ENCODE measurements around the gene PCBP3. TPM values are rescaled to one million over a fixed set of nuclear protein-coding genes. Genes with fewer than 3 reads are reported as not detected.
A peak's percentile ranks its signal among the peaks of the same experiment; 100 is the strongest.

Gene PCBP3
- total and polyA plus RNA-seq, 2 donors = 4.3 to 4.6 TPM

DNA sequence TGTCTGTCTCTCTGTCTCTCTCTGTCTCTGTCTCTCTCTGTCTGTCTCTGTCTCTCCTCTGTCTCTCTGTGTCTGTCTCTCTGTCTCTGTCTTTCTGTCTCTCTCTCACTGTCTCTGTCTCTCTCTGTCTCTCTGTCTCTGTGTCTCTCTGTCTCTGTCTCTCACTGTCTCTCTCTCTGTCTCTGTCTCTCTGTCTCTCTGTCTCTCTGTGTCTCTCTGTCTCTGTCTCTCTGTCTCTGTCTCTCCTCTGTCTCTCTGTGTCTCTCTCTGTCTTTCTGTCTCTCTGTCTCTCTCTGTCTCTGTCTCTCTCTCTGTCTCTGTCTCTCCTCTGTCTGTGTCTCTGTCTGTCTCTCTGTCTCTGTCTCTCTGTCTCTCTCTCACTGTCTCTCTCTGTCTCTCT is 337.2 kb downstream of the PCBP3 start:
- DNase-seq (ENCODE audit: extremely low spot score) = no peak
- H3K36me3 ChIP-seq (ENCODE audit: insufficient read depth) = no peaks in the 10 kb centered on the region
- H3K4me1 ChIP-seq (ENCODE audit: insufficient read depth) = no peaks in the 10 kb centered on the region
- H3K27ac ChIP-seq (ENCODE audit: low read depth) = peak overlapping the region; percentile 56
- H3K4me3 ChIP-seq (ENCODE audit: low read depth, low read length) = peak overlapping the region; percentile 34

DNA sequence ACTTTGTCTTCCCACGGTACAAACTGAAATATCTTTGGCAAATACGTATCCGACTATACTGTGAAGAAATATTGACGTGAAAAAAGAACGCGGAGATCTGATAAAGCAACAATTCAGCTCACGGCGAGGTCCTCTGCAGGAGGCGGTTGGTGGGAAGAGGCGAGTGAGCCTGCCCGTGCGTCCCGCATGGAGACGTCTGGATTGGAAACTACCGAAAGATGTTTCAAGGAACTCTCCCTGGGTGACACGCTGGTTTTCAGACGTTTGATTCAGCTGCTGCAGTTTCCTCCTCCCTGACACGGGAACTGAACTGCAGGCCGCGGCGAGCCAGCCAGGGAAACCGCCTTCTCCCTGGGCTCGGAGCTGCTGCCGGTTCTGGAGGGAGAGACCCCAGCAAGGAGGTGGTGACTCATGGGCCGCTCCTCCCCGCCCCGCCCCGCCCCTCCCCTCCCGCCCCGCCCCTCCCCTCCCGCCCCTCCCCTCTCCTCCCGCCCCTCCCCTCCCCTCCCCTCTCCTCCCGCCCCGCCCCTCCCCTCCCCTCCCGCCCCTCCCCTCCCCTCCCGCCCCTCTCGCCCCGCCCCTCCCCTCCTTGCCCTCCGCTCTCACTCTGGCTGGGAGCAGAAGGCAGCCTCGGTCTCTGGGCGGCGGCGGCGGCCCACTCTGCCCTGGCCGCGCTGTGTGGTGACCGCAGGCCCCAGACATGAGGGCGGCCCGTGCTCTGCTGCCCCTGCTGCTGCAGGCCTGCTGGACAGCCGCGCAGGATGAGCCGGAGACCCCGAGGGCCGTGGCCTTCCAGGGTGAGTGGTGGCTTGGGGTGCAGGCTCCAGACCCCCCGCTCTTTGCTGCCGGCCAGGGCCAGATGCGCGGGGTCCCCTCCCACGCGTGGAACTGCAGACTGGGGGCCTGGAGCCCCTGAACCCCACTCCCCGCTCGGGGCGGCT is 337.9 kb downstream of the PCBP3 start, which contains the start of gene COL6A1:
TSS of gene COL6A1 (plus strand) at position 620 of the 941 bp plus-strand sequence. CDS start at position 701, 81 bp downstream.
- 2% methylated on average over 52 of the region's 63 CpGs for WGBS
- Histone ChIP-seq H3K36me3 (ENCODE audit: insufficient read depth) (no peaks in the 10 kb centered on the region), H3K27ac (ENCODE audit: low read depth) (peak within 1 kb of the TSS; percentile 87), H3K4me1 (ENCODE audit: insufficient read depth) (no peaks in the 10 kb centered on the region), H3K4me3 (ENCODE audit: low read depth, low read length) (peak within 1 kb of the TSS; percentile 76)
- no peak for DNase-seq (ENCODE audit: extremely low spot score)

DNA sequence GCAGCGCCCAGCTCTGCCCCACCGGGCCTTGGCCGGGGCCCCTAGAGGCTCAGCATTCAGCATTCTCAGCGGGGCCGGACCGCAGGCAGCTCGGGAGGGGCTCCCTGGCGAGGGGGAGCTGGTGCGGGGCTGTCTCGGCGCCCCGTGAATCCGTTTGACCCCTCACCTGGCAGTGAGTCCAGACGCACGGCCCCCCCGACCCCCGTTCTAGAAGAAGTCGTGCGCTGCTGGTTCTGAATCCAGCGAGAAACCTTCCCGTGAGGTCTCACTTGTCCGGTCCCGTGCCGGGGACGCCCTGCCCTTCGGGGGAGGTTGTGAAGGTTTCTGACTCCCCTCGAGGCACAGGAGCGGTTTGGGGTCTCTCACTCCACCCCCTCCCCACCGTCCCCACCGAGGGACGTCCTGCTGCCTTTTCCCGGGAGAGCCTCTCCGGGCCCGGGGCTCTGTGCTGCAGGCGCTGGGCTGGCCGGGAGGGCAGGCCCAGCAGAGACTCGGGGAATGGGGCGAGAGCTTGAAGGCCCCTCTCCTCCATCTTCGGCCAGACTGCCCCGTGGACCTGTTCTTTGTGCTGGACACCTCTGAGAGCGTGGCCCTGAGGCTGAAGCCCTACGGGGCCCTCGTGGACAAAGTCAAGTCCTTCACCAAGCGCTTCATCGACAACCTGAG is 338.7 kb downstream of the PCBP3 start:
- no peaks in the 10 kb centered on the region for H3K36me3 ChIP-seq (ENCODE audit: insufficient read depth)
- peak overlapping the region; percentile 76 for H3K4me3 ChIP-seq (ENCODE audit: low read depth, low read length)
- peak overlapping the region; percentile 87 for H3K27ac ChIP-seq (ENCODE audit: low read depth)
- 1% methylated on average over 45 of the region's 45 CpGs for WGBS
- H3K4me1 ChIP-seq (ENCODE audit: insufficient read depth) = no peaks in the 10 kb centered on the region
- no peak for DNase-seq (ENCODE audit: extremely low spot score)

DNA sequence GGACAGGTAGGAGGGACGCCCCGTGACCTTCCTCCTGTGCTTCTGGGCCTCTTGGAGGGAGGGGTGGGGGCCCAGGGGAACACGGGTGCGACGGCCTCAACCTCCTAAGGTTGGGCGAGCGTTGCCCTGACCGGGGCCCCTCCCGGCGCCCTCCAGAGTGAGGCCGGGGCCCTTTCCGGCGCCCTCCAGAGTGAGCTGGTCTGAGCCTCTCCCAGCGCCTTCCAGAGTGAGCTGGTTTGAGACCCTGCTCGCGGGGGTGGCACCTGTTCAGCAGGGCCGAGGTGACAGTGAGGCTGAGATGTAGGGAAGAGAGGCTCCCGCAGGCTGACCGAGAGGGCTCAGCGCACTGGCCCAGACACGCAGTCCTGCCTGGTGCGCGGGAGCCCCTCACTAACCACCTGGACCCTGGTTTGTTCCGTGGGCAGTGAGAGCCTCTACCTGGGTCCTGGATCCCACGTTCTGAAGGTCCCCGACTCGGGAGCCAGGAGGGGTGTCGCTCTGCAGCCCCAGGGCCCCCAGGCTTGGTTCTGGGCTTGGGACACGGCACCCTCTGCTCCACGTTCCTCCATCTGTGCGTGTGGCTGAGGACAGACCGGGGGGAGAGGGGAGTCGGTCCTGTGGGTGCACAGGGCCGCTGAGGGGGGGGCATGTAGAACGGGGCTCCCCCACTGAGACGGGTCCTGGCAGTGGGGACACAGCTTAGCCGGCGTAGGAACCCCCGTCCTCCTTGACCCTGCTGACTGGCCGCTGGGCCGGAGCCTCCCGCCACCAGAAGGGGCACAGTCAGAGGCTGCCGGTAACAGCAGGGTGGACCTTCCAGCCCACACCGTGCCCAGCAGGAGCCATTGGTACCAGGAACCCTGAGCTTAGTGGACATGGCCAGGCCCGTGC is 339.5 kb downstream of the PCBP3 start:
- peak overlapping the region; percentile 87 for H3K27ac ChIP-seq (ENCODE audit: low read depth)
- 16% methylated on average over 45 of the region's 45 CpGs for WGBS
- no peaks in the 10 kb centered on the region for H3K36me3 ChIP-seq (ENCODE audit: insufficient read depth)
- peak overlapping the region; percentile 76 for H3K4me3 ChIP-seq (ENCODE audit: low read depth, low read length)
- DNase-seq (ENCODE audit: extremely low spot score) = no peak
- no peaks in the 10 kb centered on the region for H3K4me1 ChIP-seq (ENCODE audit: insufficient read depth)

DNA sequence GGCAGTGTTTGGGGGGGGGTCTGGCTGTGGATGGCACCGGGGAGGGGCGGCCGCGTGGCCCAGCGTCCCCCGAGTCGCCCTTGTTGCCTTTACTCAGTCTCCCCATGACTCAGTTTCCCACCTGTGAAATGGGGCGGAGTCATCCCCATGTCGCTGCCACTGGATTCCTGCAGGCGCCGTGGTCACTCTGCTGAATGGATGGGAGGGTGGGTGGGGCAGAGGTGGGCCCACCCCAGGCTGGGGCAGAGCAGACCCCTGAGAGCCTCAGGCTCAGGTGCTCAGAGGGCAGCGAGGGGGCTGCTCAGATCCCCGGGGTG is 340.1 kb downstream of the PCBP3 start:
- Histone ChIP-seq H3K27ac (ENCODE audit: low read depth) (no peak overlapping the region), H3K4me1 (ENCODE audit: insufficient read depth) (no peaks in the 10 kb centered on the region), H3K4me3 (ENCODE audit: low read depth, low read length) (peak overlapping the region; percentile 76), H3K36me3 (ENCODE audit: insufficient read depth) (no peaks in the 10 kb centered on the region)
- WGBS = 49% methylated on average over 13 of the region's 13 CpGs
- no peak for DNase-seq (ENCODE audit: extremely low spot score)

DNA sequence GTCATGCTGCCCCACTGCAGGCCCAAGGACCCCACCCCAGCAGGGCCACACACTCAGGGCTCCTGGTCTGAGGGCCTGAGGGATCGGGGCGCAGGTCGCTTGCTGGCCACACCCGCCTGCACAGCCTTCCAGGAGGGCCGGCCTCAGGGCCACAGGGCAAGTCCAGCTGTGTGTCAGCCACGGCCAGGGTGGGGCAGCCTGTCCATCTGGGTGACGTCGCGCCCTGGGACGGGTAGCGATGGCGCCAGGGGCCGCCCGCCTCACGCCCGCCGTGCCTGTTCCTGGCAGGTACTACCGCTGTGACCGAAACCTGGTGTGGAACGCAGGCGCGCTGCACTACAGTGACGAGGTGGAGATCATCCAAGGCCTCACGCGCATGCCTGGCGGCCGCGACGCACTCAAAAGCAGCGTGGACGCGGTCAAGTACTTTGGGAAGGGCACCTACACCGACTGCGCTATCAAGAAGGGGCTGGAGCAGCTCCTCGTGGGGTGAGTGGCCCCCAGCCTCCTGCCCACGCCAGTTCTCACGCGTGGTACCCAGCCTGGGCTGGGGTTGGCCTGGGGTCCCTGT is 340.5 kb downstream of the PCBP3 start:
- H3K27ac ChIP-seq (ENCODE audit: low read depth) = peak overlapping the region; percentile 82
- 64% methylated on average over 38 of the region's 38 CpGs for WGBS
- no peak for DNase-seq (ENCODE audit: extremely low spot score)
- H3K4me1 ChIP-seq (ENCODE audit: insufficient read depth) = no peaks in the 10 kb centered on the region
- H3K36me3 ChIP-seq (ENCODE audit: insufficient read depth) = no peaks in the 10 kb centered on the region
- H3K4me3 ChIP-seq (ENCODE audit: low read depth, low read length) = peak overlapping the region; percentile 76

DNA sequence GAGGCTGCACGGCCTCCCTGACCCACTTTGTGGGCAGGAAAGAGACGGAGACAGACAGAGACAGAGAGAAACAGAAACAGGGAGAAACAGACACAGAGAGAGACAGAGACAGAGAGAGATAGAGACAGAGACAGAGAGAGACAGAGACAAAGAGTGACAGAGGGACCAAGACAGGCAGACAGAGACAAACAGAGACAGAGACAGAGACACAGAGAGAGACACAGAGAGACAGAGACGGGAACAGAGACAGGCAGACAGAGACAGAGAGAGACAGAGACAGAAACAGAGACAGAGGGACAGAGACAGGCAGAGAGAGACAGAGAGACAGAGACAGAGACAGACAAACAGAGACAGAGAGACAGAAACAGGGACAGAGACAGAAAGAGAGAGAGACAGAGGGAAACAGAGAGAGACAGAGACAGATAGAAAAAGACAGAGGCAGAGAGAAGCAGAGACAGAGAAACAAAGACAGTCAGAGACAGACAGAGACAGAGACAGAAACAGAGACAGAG is 341.1 kb downstream of the PCBP3 start:
- H3K4me1 ChIP-seq (ENCODE audit: insufficient read depth) = no peaks in the 10 kb centered on the region
- 62% methylated on average over 3 of the region's 3 CpGs for WGBS
- no peak overlapping the region for H3K4me3 ChIP-seq (ENCODE audit: low read depth, low read length)
- H3K27ac ChIP-seq (ENCODE audit: low read depth) = peak overlapping the region; percentile 82
- H3K36me3 ChIP-seq (ENCODE audit: insufficient read depth) = no peaks in the 10 kb centered on the region
- no peak for DNase-seq (ENCODE audit: extremely low spot score)

DNA sequence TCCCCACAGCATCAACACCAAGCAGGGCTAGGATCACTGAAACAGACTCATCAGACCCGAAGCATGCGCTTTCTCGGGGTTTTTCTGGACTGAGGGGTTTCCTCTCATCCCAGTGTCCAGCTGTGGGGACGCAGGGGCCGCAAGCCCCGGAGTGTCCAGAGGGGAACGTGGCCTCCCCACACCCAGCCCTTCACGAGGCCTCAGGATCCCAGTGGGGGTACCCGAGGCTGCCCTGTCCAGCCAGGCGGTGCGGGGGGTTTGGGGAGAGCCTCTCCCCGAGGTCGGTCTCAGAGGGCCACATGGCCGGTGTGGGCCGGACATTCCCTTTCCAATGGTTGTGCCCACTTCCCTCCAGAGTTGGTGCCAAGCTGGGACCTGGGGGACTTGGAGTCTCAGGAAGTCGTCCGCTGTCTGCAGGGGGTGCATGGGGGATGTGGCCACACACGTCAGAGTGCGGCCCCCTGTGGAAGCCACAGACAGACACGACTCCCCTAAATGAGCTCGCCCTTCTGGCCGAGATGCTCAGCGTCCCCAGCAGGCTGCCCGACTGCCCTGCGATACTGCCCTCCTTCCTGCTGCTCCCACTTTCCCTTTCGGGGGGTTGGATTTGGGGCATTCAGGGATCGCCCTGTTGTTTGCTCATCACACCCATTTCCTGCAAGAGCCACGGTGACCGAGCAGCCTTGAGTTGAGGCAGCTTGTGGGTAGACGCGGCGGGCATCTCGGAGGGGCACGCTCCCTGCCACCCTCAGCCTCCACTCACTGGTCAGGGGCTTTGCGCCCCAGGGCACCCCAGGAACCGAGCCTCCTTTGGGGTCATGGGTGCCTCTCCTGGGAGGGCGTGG is 342.2 kb downstream of the PCBP3 start:
- no peaks in the 10 kb centered on the region for H3K36me3 ChIP-seq (ENCODE audit: insufficient read depth)
- no peaks in the 10 kb centered on the region for H3K4me1 ChIP-seq (ENCODE audit: insufficient read depth)
- no peak overlapping the region for H3K4me3 ChIP-seq (ENCODE audit: low read depth, low read length)
- no peak for DNase-seq (ENCODE audit: extremely low spot score)
- WGBS = 78% methylated on average over 37 of the region's 37 CpGs
- peak overlapping the region; percentile 31 for H3K27ac ChIP-seq (ENCODE audit: low read depth)

DNA sequence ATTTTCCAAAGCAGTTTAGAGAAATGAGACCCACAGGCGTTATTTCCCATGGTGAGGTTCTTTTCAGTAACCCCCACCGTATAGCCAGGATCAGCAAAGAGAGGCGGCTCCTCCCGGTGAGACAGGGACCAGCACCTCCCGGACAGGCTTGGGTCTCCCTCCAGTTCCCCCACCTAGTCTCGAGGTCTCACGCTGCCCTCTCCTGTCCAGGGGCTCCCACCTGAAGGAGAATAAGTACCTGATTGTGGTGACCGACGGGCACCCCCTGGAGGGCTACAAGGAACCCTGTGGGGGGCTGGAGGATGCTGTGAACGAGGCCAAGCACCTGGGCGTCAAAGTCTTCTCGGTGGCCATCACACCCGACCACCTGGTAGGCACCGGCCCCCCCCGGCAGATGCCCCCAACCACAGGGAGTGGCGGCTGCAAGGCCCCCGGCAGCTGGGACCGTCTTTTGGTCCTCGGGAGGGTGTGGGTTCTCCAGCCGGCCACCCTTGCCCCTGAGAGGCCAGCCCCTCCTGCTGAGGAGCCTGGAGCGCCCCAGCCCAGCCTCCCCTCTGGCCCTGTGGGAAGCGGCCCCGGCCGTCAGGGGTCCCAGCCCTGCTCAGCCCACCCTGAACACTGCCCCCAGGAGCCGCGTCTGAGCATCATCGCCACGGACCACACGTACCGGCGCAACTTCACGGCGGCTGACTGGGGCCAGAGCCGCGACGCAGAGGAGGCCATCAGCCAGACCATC is 343.0 kb downstream of the PCBP3 start:
- DNase-seq (ENCODE audit: extremely low spot score) = no peak
- H3K4me3 ChIP-seq (ENCODE audit: low read depth, low read length) = no peak overlapping the region
- H3K27ac ChIP-seq (ENCODE audit: low read depth) = peak overlapping the region; percentile 47
- H3K4me1 ChIP-seq (ENCODE audit: insufficient read depth) = no peaks in the 10 kb centered on the region
- WGBS = 83% methylated on average over 36 of the region's 36 CpGs
- no peaks in the 10 kb centered on the region for H3K36me3 ChIP-seq (ENCODE audit: insufficient read depth)

DNA sequence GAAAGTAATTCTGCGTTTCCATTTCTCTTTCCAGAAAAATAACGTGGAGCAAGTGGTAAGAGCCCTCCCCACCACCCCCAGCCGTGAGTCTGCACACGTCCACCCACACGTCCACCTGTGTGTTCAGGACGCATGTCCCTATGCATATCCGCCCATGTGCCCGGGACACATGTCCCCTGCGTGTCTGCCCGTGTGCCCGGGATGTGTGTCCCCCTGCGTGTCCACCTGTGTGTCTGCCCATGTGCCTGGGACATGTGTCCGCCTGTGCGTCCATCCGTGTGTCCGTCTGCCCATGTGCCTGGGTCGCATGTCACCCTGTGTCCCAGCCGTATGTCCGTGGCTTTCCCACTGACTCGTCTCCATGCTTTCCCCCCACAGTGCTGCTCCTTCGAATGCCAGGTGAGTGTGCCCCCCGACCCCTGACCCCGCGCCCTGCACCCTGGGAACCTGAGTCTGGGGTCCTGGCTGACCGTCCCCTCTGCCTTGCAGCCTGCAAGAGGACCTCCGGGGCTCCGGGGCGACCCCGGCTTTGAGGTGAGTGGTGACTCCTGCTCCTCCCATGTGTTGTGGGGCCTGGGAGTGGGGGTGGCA is 343.7 kb downstream of the PCBP3 start:
- Histone ChIP-seq H3K4me1 (ENCODE audit: insufficient read depth) (no peaks in the 10 kb centered on the region), H3K36me3 (ENCODE audit: insufficient read depth) (no peaks in the 10 kb centered on the region), H3K27ac (ENCODE audit: low read depth) (no peak overlapping the region), H3K4me3 (ENCODE audit: low read depth, low read length) (no peak overlapping the region)
- 85% methylated on average over 29 of the region's 29 CpGs for WGBS
- no peak for DNase-seq (ENCODE audit: extremely low spot score)

DNA sequence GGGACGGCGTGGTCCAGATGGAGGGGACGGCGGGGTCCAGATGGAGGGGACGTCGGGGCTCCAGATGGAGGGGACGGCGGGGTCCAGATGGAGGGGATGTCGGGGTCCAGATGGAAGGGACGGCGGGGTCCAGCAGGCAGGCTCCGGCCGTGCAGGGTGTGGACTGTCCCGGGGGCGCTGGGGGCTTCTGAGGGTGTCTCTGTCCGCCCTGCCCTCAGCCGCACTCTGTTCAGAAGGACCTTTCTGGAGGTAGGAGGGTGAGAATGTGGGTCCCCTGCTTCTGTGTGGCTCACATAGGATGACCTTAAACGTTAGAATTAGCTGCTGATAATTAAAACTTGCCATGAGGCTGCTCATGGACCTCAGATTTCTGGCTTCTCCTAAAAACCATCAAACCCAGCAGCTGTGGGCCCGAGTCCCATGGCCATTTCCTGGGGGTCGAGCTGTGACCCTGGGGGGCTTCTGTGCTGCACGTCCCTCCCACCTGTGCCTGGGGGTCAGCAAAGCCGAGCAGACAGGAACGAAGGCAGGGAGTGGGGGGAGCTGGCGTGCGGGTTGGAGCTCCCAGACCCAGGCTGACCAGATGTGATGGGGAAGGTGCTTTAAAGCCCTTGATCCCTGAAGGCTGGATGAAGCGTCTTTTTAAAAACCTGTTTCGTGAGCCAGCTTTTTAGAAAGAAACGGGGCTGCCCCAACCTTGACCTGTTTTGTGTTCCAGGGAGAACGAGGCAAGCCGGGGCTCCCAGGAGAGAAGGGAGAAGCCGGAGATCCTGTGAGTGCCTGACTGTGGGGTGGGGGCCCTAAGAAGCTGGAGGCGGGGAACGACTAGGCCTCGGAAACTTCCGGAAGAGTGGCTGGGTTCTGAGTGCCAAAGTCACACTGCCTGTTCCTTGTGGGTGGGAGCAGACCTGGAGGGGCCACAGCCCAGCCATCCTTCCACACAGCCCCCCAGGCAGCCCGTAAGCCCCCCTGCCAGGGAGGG is 345.1 kb downstream of the PCBP3 start:
- Histone ChIP-seq H3K27ac (ENCODE audit: low read depth) (peak overlapping the region; percentile 26), H3K4me3 (ENCODE audit: low read depth, low read length) (no peak overlapping the region), H3K36me3 (ENCODE audit: insufficient read depth) (no peaks in the 10 kb centered on the region)

More for the DNA sequence above, 345.1 kb downstream of the PCBP3 start:
- 70% methylated on average over 31 of the region's 36 CpGs for WGBS
- DNase-seq (ENCODE audit: extremely low spot score) = no peak
- H3K4me1 ChIP-seq (ENCODE audit: insufficient read depth) = no peaks in the 10 kb centered on the region
